Thoracic aorta (tissue), 2 donors: ENCODE data around the gene MGAT5. TPM values are rescaled to one million over a fixed set of nuclear protein-coding genes. Genes with fewer than 3 reads are reported as not detected.

Experiments
- ATAC-seq: fragments of 150-250 bp; one replicate; pipeline ENCODE4 v1.8.0; 2017; ENCODE audit warnings: low read depth; ENCODE audit not compliant: insufficient number of reproducible peaks, low FRiP score
- DNase-seq: peaks from one replicate; pipeline ENCODE4 v3.0.0-alpha.2; 2020; ENCODE audit warnings: low spot score
- H3K27ac ChIP-seq, 2 donors: fragments of 200-600 bp; sonication (generic); 1 replicate in 1 of 2; 2 replicates in 1 of 2; pipeline ENCODE4 v1.5.1; 2016; ENCODE audit warnings: mild to moderate bottlenecking in 2 of 2, moderate library complexity in 2 of 2
- H3K27me3 ChIP-seq: fragments of 200-600 bp; sonication (generic); replicated peaks from 2 replicates; pipeline ENCODE4 v1.6.0; 2016; ENCODE audit warnings: mild to moderate bottlenecking; ENCODE audit not compliant: insufficient read depth
- H3K36me3 ChIP-seq: fragments of 200-600 bp; sonication (generic); one replicate; pipeline ENCODE4 v1.5.1; 2016
- H3K4me1 ChIP-seq, 2 donors: fragments of 200-600 bp; sonication (generic); 1 replicate in 1 of 2; 2 replicates in 1 of 2; pipeline versions ENCODE4 v1.5.1 to v1.6.0; 2016; ENCODE audit warnings: low read depth in 2 of 2, mild to moderate bottlenecking in 1 of 2; ENCODE audit not compliant: control insufficient read depth in 1 of 2
- H3K4me3 ChIP-seq: fragments of 200-600 bp; sonication (generic); 2 replicates; pipeline ENCODE4 v1.5.1; 2016; ENCODE audit warnings: mild to moderate bottlenecking
- H3K9me3 ChIP-seq: fragments of 200-600 bp; sonication (generic); 2 replicates; pipeline ENCODE4 v1.5.1; 2016
- total RNA-seq, 2 donors: library from RNA; depleted of rRNA; stranded (reverse); fragments of >200 nt; gene quantifications; one replicate each; pipeline versions ENCODE4 v1.1.0 to v1.2.3, GENCODE V29; 2016
- TF ChIP-seq, protein P1 (sequence below): fragments of 200-600 bp; sonication (generic); IDR thresholded peaks from one replicate; pipeline ENCODE4 v1.5.1; 2019; ENCODE audit warnings: antibody characterized with exemption

MGAT5 gene
- total RNA-seq, 2 donors from 2014 or later, result 43.9 to 95.3 TPM

DNA sequence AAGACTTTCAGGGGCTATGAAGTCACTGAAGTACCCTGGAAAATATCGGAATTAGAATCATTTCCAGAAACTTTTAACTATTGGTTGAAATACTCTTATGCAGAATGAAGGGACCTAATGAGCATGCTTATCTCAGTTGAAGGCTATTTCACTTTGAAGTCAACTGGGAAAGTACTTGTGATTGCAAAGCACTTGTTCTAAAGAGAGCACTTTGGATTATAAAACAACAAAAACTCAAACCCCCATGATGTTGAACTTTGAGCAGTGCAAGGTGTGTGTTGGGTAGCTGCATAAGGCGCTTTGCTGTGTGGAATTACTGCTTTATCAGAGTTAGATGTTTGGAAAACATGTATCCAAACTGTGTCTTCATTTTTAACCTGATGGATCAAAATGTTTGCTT is 12.0 kb upstream of the MGAT5 start:
- DNase-seq, result no peak
- Histone ChIP-seq H3K4me3 (no peak overlapping the region), H3K9me3 (no peaks in the 10 kb centered on the region), H3K36me3 (no peaks in the 10 kb centered on the region), H3K27ac (no peak overlapping the region), H3K4me1 (peaks cover 2 to 11% of the 10 kb centered on the region in 2 donors), H3K27me3 (no peaks in the 10 kb centered on the region)
- TF ChIP-seq, protein P1, sequence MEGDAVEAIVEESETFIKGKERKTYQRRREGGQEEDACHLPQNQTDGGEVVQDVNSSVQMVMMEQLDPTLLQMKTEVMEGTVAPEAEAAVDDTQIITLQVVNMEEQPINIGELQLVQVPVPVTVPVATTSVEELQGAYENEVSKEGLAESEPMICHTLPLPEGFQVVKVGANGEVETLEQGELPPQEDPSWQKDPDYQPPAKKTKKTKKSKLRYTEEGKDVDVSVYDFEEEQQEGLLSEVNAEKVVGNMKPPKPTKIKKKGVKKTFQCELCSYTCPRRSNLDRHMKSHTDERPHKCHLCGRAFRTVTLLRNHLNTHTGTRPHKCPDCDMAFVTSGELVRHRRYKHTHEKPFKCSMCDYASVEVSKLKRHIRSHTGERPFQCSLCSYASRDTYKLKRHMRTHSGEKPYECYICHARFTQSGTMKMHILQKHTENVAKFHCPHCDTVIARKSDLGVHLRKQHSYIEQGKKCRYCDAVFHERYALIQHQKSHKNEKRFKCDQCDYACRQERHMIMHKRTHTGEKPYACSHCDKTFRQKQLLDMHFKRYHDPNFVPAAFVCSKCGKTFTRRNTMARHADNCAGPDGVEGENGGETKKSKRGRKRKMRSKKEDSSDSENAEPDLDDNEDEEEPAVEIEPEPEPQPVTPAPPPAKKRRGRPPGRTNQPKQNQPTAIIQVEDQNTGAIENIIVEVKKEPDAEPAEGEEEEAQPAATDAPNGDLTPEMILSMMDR, result no peak
- no peak for ATAC-seq

DNA sequence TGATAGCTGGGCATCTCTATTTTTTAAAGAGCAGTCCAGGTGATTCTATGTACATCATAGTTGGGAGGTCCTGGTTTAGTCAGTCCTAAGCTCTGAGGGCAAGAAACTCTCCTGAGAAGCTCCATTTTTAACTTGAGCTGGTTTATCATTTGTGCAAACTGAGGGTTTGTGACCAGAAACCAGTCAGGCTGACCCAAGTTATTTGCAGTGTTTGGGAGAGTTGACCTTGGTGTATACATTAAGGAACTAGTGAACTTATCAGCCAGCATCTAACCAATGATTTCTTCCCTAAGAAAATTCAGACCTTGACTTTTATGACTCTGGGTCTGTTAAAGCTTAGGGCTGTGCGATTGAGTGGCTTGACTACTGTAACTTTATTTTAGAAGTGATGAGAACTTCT is 10.6 kb upstream of the MGAT5 start:
- TF ChIP-seq, protein P1, result no peak
- ATAC-seq (no peak), DNase-seq (no peak)
- no peaks in the 10 kb centered on the region for H3K36me3 ChIP-seq
- H3K27me3 ChIP-seq, result no peaks in the 10 kb centered on the region
- no peaks in the 10 kb centered on the region for H3K9me3 ChIP-seq
- H3K27ac ChIP-seq, result no peak overlapping the region
- H3K4me1 ChIP-seq, result peaks cover 2 to 11% of the 10 kb centered on the region in 2 donors
- H3K4me3 ChIP-seq, result no peak overlapping the region

DNA sequence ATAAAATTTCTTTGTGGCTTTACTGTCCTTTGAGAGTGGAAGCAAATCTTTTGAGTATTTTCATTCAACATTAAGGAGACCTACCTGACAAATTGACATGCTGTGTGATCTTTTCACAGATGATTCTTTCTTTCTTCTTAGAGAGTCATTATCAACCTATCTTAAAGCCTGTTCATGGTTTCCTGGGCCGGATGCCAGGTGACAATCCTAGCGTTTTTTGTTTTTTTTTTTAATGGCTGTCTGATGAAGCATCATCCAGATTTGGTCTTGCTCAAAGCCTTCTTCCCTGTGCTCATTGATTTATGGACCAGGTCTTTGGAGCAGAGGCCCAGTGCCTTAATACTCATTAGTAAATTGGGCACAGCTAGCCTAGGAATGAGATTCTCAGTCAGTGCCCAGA is 9.8 kb upstream of the MGAT5 start:
- H3K4me1 ChIP-seq, result peaks cover 2 to 11% of the 10 kb centered on the region in 2 donors
- no peak for ATAC-seq

DNA sequence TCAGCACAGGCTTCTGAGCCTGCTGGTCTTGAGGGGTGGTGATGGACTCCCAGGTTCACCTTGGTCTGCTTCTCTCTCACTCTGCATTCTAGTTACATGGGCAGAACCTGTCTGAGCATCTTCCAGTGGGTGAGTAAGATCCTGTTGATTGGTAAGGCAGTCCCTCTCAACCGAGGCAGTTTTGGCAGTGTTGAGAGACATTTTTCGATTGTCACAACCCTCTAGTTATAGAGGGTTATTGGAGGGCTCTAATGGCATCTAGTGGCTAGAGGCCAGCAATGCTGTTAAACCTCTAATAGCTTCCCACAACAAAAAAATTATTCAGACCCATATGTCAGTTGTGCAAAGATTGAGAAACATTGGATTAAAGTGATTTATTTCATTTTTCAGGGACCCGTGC is 9.3 kb upstream of the MGAT5 start:
- no peaks in the 10 kb centered on the region for H3K36me3 ChIP-seq
- H3K27ac ChIP-seq, result no peak overlapping the region
- peaks cover 2 to 11% of the 10 kb centered on the region in 2 donors for H3K4me1 ChIP-seq
- DNase-seq, result no peak
- no peak overlapping the region for H3K4me3 ChIP-seq
- H3K9me3 ChIP-seq, result no peaks in the 10 kb centered on the region
- TF ChIP-seq, protein P1, result no peak
- ATAC-seq, result no peak
- no peaks in the 10 kb centered on the region for H3K27me3 ChIP-seq

More for the DNA sequence above, 9.8 kb upstream of the MGAT5 start:
- no peak overlapping the region for H3K27ac ChIP-seq
- no peaks in the 10 kb centered on the region for H3K36me3 ChIP-seq
- no peaks in the 10 kb centered on the region for H3K9me3 ChIP-seq
- TF ChIP-seq, protein P1, result no peak
- H3K4me3 ChIP-seq, result no peak overlapping the region
- DNase-seq, result no peak
- no peaks in the 10 kb centered on the region for H3K27me3 ChIP-seq

DNA sequence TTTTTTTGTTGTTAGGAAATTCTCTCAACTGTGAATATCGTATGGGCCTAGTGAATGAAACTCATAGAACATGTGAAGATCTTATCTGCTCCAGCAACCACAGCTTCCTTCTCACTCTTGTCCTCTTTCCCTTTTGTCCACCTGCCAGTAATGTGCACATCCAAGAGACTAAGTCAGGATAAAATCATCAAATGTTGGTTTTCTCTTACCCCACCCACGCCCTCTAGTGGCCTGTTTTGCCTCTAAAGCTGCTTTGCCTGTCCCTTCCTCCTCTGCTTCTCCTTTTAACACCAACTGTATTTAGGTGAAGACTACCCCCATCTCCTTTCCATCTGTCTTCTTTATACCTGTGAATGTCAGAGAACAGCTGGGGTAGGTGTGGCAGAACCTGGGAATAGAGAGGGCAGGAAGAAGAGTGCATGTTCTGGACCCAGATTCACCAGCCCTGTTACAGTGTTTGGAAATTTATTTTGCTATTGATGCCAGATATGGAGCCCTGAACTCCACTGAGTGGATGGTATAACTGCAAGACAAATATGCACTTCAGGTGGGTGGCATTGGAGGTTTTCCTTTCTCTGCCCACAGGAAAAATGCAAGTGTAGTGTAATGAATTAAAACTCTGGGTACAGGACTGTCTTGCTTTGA is 8.4 kb upstream of the MGAT5 start:
- Histone ChIP-seq H3K4me3 (no peak overlapping the region), H3K9me3 (no peaks in the 10 kb centered on the region), H3K27ac (no peak overlapping the region), H3K4me1 (peaks cover 2 to 11% of the 10 kb centered on the region in 2 donors), H3K36me3 (no peaks in the 10 kb centered on the region), H3K27me3 (no peaks in the 10 kb centered on the region)
- ATAC-seq (no peak), DNase-seq (peak; percentile 60)
- TF ChIP-seq, protein P1, result peak; percentile 76
